C4-2B (cell line): ENCODE results near the gene VWC2L.

Experiments
- ZFX ChIP-seq: fragments of 450-650 bp; IDR thresholded peaks from 2 replicates; pipeline ENCODE4 v1.6.1; 2017
- TF ChIP-seq, protein P1 (sequence below): fragments of 450-650 bp; conservative IDR thresholded peaks from 2 replicates; pipeline ENCODE4 v1.5.1; 2017; ENCODE audit warnings: mild to moderate bottlenecking

DNA sequence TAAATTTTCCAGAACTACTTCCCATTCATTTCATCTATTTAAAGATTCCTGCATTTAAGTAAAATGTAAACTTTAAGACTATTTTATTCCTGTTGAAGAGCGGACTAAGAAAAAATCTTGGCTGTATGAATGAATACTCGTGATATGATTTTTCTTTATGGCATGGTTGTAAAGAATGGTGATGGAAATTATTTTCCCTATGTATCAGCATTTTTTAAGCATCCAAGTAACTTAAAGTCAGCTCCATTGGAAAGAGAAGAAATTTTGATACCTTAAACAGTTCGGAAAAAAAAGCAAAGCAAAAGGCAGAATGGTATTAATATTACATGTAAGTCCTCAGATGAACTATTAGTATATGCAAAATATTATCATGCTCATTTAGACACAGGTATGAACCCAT lies 58.9 kb downstream of the VWC2L start:
- TF ChIP-seq, protein P1, sequence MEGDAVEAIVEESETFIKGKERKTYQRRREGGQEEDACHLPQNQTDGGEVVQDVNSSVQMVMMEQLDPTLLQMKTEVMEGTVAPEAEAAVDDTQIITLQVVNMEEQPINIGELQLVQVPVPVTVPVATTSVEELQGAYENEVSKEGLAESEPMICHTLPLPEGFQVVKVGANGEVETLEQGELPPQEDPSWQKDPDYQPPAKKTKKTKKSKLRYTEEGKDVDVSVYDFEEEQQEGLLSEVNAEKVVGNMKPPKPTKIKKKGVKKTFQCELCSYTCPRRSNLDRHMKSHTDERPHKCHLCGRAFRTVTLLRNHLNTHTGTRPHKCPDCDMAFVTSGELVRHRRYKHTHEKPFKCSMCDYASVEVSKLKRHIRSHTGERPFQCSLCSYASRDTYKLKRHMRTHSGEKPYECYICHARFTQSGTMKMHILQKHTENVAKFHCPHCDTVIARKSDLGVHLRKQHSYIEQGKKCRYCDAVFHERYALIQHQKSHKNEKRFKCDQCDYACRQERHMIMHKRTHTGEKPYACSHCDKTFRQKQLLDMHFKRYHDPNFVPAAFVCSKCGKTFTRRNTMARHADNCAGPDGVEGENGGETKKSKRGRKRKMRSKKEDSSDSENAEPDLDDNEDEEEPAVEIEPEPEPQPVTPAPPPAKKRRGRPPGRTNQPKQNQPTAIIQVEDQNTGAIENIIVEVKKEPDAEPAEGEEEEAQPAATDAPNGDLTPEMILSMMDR: no peak
- TF ChIP-seq ZFX: no peak
